ENCODE results near the gene EFNA5.

EFNA5 gene

GRCh38 chr5:107670932-107671741 lies at the start of gene EFNA5:
TSS of gene EFNA5 (minus strand) at chr5:107670937.
- intact Hi-C loops (cut with DNase I): loop anchor here (10.0 kb wide), 3 partner anchors 246 to 674 kb away; no protein-coding TSS in a partner anchor
- DNase-seq: peak in 9 of 10 donors; percentile 23 to 89 (median 41)

GRCh38 chr5:107719034-107719606 lies 48.4 kb upstream of the EFNA5 start:
- peak in 2 of 10 donors; percentile 64 to 68 for DNase-seq
- intact Hi-C loops (cut with DNase I): no loop called here

- no peak for DNase-seq
- intact Hi-C loops (cut with DNase I): no loop called here
Observed at GRCh38 chr5:107717816-107718215, 47.1 kb upstream of the EFNA5 start.

GRCh38 chr5:107713228-107713627 lies 42.5 kb upstream of the EFNA5 start:
- intact Hi-C loops (cut with DNase I): no loop called here

GRCh38 chr5:107712359-107712870 lies 41.7 kb upstream of the EFNA5 start:
- intact Hi-C loops (cut with DNase I): no loop called here
- DNase-seq: no peak

More at GRCh38 chr5:107713228-107713627, 42.5 kb upstream of the EFNA5 start:
- no peak for DNase-seq

- intact Hi-C loops (cut with DNase I): no loop called here
- no peak for DNase-seq
Observed at GRCh38 chr5:107705402-107706014, 34.8 kb upstream of the EFNA5 start.

- no peak for DNase-seq
- intact Hi-C loops (cut with DNase I): no loop called here
Observed at GRCh38 chr5:107704681-107705401, 34.1 kb upstream of the EFNA5 start.

- intact Hi-C loops (cut with DNase I): no loop called here
Observed at GRCh38 chr5:107700481-107700880, 29.7 kb upstream of the EFNA5 start.

GRCh38 chr5:107699425-107699824 lies 28.7 kb upstream of the EFNA5 start:
- intact Hi-C loops (cut with DNase I): no loop called here
- no peak for DNase-seq

More at GRCh38 chr5:107700481-107700880, 29.7 kb upstream of the EFNA5 start:
- DNase-seq: no peak

- intact Hi-C loops (cut with DNase I): no loop called here
Observed at GRCh38 chr5:107698286-107698685, 27.5 kb upstream of the EFNA5 start.

GRCh38 chr5:107696498-107696897 lies 25.8 kb upstream of the EFNA5 start:
- intact Hi-C loops (cut with DNase I): no loop called here

More at GRCh38 chr5:107698286-107698685, 27.5 kb upstream of the EFNA5 start:
- DNase-seq: no peak

GRCh38 chr5:107696080-107696479 lies 25.3 kb upstream of the EFNA5 start:
- no peak for DNase-seq
- intact Hi-C loops (cut with DNase I): no loop called here

More at GRCh38 chr5:107696498-107696897, 25.8 kb upstream of the EFNA5 start:
- peak in 2 of 10 donors; percentile 61 to 72 for DNase-seq

GRCh38 chr5:107687937-107688336 lies 17.2 kb upstream of the EFNA5 start:
- intact Hi-C loops (cut with DNase I): no loop called here
- DNase-seq: no peak

GRCh38 chr5:107687404-107687803 lies 16.7 kb upstream of the EFNA5 start:
- DNase-seq: peak in 2 of 10 donors; percentile 28 to 67
- intact Hi-C loops (cut with DNase I): no loop called here

- DNase-seq: no peak
- intact Hi-C loops (cut with DNase I): no loop called here
Observed at GRCh38 chr5:107682533-107682932, 11.8 kb upstream of the EFNA5 start.

- DNase-seq: no peak
Observed at GRCh38 chr5:107680799-107681198, 10.1 kb upstream of the EFNA5 start.

GRCh38 chr5:107680099-107680498 lies 9.4 kb upstream of the EFNA5 start:
- no peak for DNase-seq
- intact Hi-C loops (cut with DNase I): no loop called here

More at GRCh38 chr5:107680799-107681198, 10.1 kb upstream of the EFNA5 start:
- intact Hi-C loops (cut with DNase I): no loop called here

- intact Hi-C loops (cut with DNase I): loop anchor here (10.0 kb wide), 3 partner anchors 252 to 668 kb away; no protein-coding TSS in a partner anchor
- no peak for DNase-seq
Observed at GRCh38 chr5:107676702-107677101, 6.0 kb upstream of the EFNA5 start.

GRCh38 chr5:107675201-107675600 lies 4.5 kb upstream of the EFNA5 start:
- intact Hi-C loops (cut with DNase I): loop anchor here (10.0 kb wide), 3 partner anchors 250 to 670 kb away; no protein-coding TSS in a partner anchor
- peak in 4 of 10 donors; percentile 12 to 73 (median 56) for DNase-seq

- DNase-seq: no peak
- intact Hi-C loops (cut with DNase I): loop anchor here (10.0 kb wide), 3 partner anchors 250 to 670 kb away; no protein-coding TSS in a partner anchor
Observed at GRCh38 chr5:107674655-107675054, 3.9 kb upstream of the EFNA5 start.
